Lower leg skin (tissue), 3 donors: ENCODE results near the gene UBIAD1.

ENCODE experiments used
- POLR2A ChIP-seq, 2 donors: fragments of 450-650 bp; IDR thresholded peaks; one replicate each; pipeline ENCODE4 v1.6.1; 2016 to 2017; ENCODE audit warnings: antibody characterized with exemption in 2 of 2, mild to moderate bottlenecking in 1 of 2, moderate library complexity in 1 of 2
- TF ChIP-seq, protein P1 (sequence below), 3 donors: fragments of 450-650 bp; IDR thresholded peaks; one replicate each; pipeline ENCODE4 v1.5.1; 2016; ENCODE audit warnings: antibody characterized with exemption in 3 of 3, mild to moderate bottlenecking in 3 of 3, moderate library complexity in 2 of 3

DNA sequence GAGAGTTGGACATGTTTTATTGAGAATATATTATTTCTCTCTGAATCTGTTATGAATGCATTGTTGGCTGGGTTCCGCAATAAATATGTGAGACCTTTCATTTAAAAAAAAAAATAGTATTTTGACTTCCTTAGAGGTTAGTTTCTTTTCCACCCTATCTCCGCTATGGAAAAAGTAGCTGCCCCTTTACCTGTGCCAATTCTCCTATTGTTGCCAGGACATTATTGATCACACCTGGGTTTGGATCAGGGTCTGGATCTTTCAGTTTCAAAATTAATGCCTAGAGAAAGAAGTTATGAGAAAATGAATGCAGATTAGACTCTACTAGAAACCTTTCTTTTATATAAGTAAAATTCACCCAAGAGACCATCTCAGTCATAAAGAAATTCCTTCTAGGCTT is 39.8 kb upstream of the UBIAD1 start:
- TF ChIP-seq, protein P1, sequence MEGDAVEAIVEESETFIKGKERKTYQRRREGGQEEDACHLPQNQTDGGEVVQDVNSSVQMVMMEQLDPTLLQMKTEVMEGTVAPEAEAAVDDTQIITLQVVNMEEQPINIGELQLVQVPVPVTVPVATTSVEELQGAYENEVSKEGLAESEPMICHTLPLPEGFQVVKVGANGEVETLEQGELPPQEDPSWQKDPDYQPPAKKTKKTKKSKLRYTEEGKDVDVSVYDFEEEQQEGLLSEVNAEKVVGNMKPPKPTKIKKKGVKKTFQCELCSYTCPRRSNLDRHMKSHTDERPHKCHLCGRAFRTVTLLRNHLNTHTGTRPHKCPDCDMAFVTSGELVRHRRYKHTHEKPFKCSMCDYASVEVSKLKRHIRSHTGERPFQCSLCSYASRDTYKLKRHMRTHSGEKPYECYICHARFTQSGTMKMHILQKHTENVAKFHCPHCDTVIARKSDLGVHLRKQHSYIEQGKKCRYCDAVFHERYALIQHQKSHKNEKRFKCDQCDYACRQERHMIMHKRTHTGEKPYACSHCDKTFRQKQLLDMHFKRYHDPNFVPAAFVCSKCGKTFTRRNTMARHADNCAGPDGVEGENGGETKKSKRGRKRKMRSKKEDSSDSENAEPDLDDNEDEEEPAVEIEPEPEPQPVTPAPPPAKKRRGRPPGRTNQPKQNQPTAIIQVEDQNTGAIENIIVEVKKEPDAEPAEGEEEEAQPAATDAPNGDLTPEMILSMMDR (IDR thresholded peaks at IDR 0.05): no peak
- no peak for TF ChIP-seq POLR2A (IDR thresholded peaks at IDR 0.05)
